CD4-positive, alpha-beta T cell treated with Interleukin-17A for 4 hours (primary cell): Measurements from ENCODE around the gene NR5A1.

Experiments used
- DNase-seq: peaks from one replicate; pipeline ENCODE4 v3.0.0-alpha.2; 2020; ENCODE audit warnings: mixed read lengths

Gene NR5A1

GRCh38 chr9:124479947-124480620 is 27.1 kb downstream of the NR5A1 start:
- DNase-seq, result no peak

- no peak for DNase-seq
Measured at GRCh38 chr9:124479371-124479770, 27.8 kb downstream of the NR5A1 start.

- no peak for DNase-seq
Measured at GRCh38 chr9:124478354-124478753, 28.8 kb downstream of the NR5A1 start.

GRCh38 chr9:124477648-124478285 is 29.4 kb downstream of the NR5A1 start:
- DNase-seq, result no peak

- no peak for DNase-seq
Measured at GRCh38 chr9:124477211-124477647, 30.0 kb downstream of the NR5A1 start.

- DNase-seq, result no peak
Measured at GRCh38 chr9:124475868-124476690, 31.1 kb downstream of the NR5A1 start.

GRCh38 chr9:124475158-124475867 is 31.9 kb downstream of the NR5A1 start:
- no peak for DNase-seq

GRCh38 chr9:124474151-124474550 is 33.0 kb downstream of the NR5A1 start:
- no peak for DNase-seq

GRCh38 chr9:124473310-124473709 is 33.9 kb downstream of the NR5A1 start:
- no peak for DNase-seq

GRCh38 chr9:124472770-124473169 is 34.4 kb downstream of the NR5A1 start:
- no peak for DNase-seq

- no peak for DNase-seq
Measured at GRCh38 chr9:124471761-124472160, 35.4 kb downstream of the NR5A1 start.

GRCh38 chr9:124470726-124471125 is 36.5 kb downstream of the NR5A1 start:
- no peak for DNase-seq

- no peak for DNase-seq
Measured at GRCh38 chr9:124470306-124470705, 36.9 kb downstream of the NR5A1 start.

GRCh38 chr9:124469011-124469832 is 38.0 kb downstream of the NR5A1 start:
- DNase-seq, result no peak

- DNase-seq, result no peak
Measured at GRCh38 chr9:124468061-124468740, 39.0 kb downstream of the NR5A1 start.

- DNase-seq, result no peak
Measured at GRCh38 chr9:124467410-124468060, 39.7 kb downstream of the NR5A1 start.

- DNase-seq, result no peak
Measured at GRCh38 chr9:124465736-124466135, 41.5 kb downstream of the NR5A1 start.

- no peak for DNase-seq
Measured at GRCh38 chr9:124462739-124463138, 44.5 kb downstream of the NR5A1 start.

- DNase-seq, result no peak
Measured at GRCh38 chr9:124458441-124458840, 48.8 kb downstream of the NR5A1 start.

- DNase-seq, result no peak
Measured at GRCh38 chr9:124457887-124458431, 49.2 kb downstream of the NR5A1 start.
